NB4 (cell line): ENCODE measurements around the gene LRGUK.
A peak's percentile ranks its signal among the peaks of the same experiment; 100 is the strongest.

Source experiments
- DNase-seq: peaks from one replicate; pipeline ENCODE4 v3.0.0; 2010; ENCODE audit warnings: low read depth
- H3K4me3 ChIP-seq: one replicate; pipeline ENCODE4 v1.5.1; 2011; ENCODE audit warnings: mild to moderate bottlenecking, low read depth, low read length, moderate library complexity
- MYC ChIP-seq: IDR thresholded peaks from 2 replicates; pipeline ENCODE4 v1.6.1; 2011; ENCODE audit warnings: low read depth, low read length
- POLR2A ChIP-seq: IDR thresholded peaks from 2 replicates; pipeline ENCODE4 v1.6.1; 2011; ENCODE audit warnings: mild to moderate bottlenecking; ENCODE audit not compliant: insufficient read length; ENCODE audit errors: extremely low read depth
- TF ChIP-seq, protein P1 (sequence below): IDR thresholded peaks from one replicate; pipeline ENCODE4 v1.5.1; 2012; ENCODE audit warnings: low read depth, low read length
- TF ChIP-seq, protein P2 (sequence below): IDR thresholded peaks from 2 replicates; pipeline ENCODE4 v1.6.1; 2011; ENCODE audit warnings: low read depth, low read length

The LRGUK gene

DNA sequence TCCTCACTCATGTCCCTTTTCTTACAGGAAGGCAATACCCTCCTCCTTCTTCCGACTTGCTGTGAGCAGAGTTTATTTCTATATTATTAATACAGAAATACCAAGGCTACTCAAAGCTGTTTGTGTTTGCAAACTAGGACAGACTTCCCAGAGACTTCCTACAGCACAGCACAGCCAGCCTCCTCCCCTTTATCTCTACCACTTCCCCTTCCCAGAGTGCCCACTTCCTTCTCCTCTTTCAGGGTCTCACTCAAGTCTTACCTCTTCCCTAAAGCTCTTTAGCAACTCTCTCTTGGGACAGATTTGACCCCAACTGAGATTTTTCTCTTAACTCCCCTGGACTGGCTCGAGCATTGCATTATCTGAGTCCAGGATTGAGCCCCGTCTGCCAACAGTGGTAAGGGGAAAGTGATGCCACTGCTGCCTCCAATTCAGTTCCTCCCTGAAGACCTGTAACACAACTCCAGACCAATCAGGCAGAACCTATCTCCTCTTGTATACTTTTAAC, 5.5 kb upstream of the LRGUK start:
- peak; percentile 28 for DNase-seq
- TF ChIP-seq, protein P1, sequence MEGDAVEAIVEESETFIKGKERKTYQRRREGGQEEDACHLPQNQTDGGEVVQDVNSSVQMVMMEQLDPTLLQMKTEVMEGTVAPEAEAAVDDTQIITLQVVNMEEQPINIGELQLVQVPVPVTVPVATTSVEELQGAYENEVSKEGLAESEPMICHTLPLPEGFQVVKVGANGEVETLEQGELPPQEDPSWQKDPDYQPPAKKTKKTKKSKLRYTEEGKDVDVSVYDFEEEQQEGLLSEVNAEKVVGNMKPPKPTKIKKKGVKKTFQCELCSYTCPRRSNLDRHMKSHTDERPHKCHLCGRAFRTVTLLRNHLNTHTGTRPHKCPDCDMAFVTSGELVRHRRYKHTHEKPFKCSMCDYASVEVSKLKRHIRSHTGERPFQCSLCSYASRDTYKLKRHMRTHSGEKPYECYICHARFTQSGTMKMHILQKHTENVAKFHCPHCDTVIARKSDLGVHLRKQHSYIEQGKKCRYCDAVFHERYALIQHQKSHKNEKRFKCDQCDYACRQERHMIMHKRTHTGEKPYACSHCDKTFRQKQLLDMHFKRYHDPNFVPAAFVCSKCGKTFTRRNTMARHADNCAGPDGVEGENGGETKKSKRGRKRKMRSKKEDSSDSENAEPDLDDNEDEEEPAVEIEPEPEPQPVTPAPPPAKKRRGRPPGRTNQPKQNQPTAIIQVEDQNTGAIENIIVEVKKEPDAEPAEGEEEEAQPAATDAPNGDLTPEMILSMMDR: no peak
- TF ChIP-seq, protein P2, sequence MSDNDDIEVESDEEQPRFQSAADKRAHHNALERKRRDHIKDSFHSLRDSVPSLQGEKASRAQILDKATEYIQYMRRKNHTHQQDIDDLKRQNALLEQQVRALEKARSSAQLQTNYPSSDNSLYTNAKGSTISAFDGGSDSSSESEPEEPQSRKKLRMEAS: no peak
- TF ChIP-seq MYC: no peak
- no peak for TF ChIP-seq POLR2A
- no peak overlapping the region for H3K4me3 ChIP-seq

DNA sequence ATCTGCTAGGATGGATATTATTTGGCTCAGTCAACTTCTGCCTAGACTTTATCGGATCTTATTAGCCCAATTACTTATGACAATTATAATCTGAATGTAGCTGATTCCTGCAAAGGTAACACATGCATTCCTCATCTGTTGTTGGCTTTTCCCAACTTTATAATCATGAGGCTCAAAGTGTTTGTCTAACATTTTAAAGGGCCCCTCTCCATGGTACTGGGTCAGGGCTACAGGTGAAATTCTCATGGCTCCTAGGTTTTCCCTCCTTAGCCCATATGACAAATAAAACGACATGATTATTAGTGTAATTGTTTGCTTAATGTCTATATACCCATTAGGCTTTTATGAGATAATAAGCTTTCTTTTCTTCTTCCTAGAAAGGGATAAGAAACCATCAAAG, 4.2 kb upstream of the LRGUK start:
- no peak overlapping the region for H3K4me3 ChIP-seq
- TF ChIP-seq, protein P2: no peak
- TF ChIP-seq POLR2A: no peak
- TF ChIP-seq MYC: no peak
- TF ChIP-seq, protein P1: no peak
- no peak for DNase-seq

DNA sequence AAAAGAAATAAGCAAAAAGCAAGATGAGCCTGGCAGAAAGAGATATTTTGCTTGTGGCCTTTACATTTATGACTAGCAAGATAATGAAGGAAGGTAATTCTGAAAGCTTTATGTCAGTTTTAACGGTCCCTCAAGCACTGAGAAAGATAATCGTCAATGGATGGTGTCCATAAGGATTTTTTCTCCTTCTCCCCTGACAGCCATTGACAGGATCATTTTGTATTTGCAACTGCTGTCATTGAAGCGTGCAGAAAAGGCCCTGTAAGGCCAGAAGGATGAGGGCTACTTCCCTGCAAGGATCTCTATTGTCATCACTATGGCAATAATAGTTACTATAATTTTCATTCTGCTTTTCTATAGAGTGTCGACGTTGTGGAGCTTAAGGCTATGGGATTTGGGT, 994 bp upstream of the LRGUK start:
- TF ChIP-seq, protein P1: no peak
- TF ChIP-seq POLR2A: no peak
- TF ChIP-seq MYC: no peak
- TF ChIP-seq, protein P2: no peak
- no peak overlapping the region for H3K4me3 ChIP-seq
- DNase-seq: no peak

DNA sequence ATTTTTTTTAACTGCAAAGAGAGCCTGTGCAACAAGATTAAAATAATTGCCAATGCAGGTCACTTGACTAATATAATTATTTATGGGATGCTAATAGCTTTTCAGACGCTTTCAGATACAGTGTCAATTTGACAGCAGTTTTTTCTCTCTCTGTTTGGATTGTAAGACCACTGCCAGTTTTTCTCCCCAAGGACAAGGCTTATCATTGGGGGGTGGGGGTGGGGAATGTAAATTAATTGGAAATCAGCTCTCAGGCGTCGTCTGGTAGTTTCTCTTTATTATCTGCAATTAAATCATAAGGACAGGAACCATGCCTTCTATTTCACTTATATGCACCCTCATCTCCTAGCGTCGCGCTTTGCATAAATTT, 559 bp upstream of the LRGUK start:
- no peak overlapping the region for H3K4me3 ChIP-seq
- TF ChIP-seq MYC (no peak), POLR2A (no peak)
- DNase-seq: no peak

DNA sequence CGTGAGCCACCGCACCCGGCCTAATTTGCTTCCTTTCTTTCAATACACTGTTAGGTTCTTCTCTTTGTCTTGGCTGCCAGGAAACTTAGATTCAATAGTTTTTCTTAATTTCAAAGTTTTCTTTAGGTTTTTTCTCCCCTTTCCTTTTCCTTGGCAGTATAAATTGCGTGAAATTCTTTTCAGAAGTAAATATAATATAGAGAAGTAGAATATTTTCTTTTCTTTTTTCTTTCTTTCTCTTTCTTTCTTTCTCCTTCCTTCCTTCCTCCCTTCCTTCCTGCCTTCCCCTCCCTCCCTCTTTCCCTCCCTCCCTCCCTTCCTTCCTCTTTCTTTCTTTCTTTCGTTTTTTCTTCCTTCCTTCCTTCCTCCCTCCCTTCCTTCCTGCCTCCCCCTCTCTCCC, 1.7 kb downstream of the LRGUK start:
- no peak for DNase-seq
- H3K4me3 ChIP-seq: no peak overlapping the region
- TF ChIP-seq, protein P1: no peak
- TF ChIP-seq, protein P2: no peak
- TF ChIP-seq MYC (no peak), POLR2A (no peak)

DNA sequence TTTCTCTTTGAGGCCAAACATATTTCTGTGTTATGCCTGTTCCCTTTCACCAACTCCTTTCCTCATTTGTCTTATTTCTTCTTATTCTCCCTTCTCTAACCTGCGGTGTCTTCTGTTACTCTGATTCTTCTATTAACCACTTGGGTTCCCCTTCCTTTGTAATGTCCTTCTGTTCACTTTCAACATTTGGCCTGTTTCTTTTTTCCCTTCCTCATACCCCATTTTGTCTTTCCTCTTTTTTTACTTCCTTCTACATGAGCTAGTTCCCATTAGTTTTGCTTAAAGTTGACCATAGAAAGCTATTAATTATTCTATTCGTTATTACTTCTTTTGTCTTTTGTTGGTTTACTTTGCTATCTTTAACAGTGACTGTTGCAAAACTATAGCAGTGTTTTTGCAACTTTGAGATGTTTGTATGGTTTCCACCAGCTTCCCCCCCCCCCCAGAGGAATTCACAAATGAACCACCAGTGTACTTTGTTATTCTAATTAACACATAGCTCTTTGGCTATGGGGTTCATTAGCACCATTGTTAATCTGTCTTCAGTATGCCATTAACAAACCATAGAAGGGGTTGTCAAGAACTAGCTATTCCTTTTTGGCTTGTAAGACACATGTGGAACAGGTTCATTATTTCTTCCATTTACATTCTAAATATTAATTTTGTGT, 2.9 kb downstream of the LRGUK start:
- TF ChIP-seq, protein P2: no peak
- TF ChIP-seq MYC: no peak
- TF ChIP-seq POLR2A: no peak
- TF ChIP-seq, protein P1: no peak
- no peak for DNase-seq
- no peak overlapping the region for H3K4me3 ChIP-seq
